CD14-positive monocyte (primary cell): ENCODE results near the gene KNL1. TPM values are rescaled to one million over a fixed set of nuclear protein-coding genes. Genes with fewer than 3 reads are reported as not detected.

Experiments
- DNase-seq, 3 donors: peaks; one replicate each; pipeline ENCODE4 v3.0.0-alpha.2; 2011 to 2022
- H2AFZ ChIP-seq: 2 replicates; pipeline ENCODE4 v1.6.0; 2012; ENCODE audit warnings: mild to moderate bottlenecking, low read depth, low read length, inconsistent platforms; ENCODE audit not compliant: insufficient read depth, poor library complexity, severe bottlenecking
- H3K27ac ChIP-seq, 2 donors: 1 replicate in 1 of 2; 2 replicates in 1 of 2; pipeline ENCODE4 v1.5.1; 2012 to 2013; ENCODE audit warnings: low read length in 2 of 2, control low read depth in 1 of 2, inconsistent platforms in 1 of 2, low read depth in 1 of 2, mild to moderate bottlenecking in 1 of 2
- H3K27me3 ChIP-seq, 2 donors: one replicate each; pipeline versions ENCODE4 v1.6.0 to v1.6.1; 2011 to 2013; ENCODE audit warnings: low read length in 2 of 2; ENCODE audit not compliant: control insufficient read depth in 2 of 2, insufficient read depth in 2 of 2
- H3K36me3 ChIP-seq, 2 donors: replicated peaks in 1 of 2; 1 replicate in 1 of 2; 2 replicates in 1 of 2; pipeline versions ENCODE4 v1.5.1 to v1.6.1; 2012 to 2013; ENCODE audit warnings: low read length in 2 of 2, control low read depth in 1 of 2, inconsistent platforms in 1 of 2, mild to moderate bottlenecking in 1 of 2; ENCODE audit not compliant: insufficient read depth in 2 of 2, control insufficient read depth in 1 of 2
- H3K4me1 ChIP-seq, 2 donors: 1 replicate in 1 of 2; 2 replicates in 1 of 2; pipeline versions ENCODE4 v1.5.1 to v1.6.1; 2012 to 2013; ENCODE audit warnings: low read length in 2 of 2, control low read depth in 1 of 2, inconsistent platforms in 1 of 2, mild to moderate bottlenecking in 1 of 2, moderate library complexity in 1 of 2; ENCODE audit not compliant: insufficient read depth in 2 of 2, control insufficient read depth in 1 of 2
- H3K4me2 ChIP-seq: replicated peaks from 2 replicates; pipeline ENCODE3; 2012; ENCODE audit warnings: low read length, moderate library complexity, mild to moderate bottlenecking; ENCODE audit not compliant: poor library complexity, severe bottlenecking; ENCODE audit errors: extremely low read depth
- H3K4me3 ChIP-seq, 3 experiments: fragments of 200-600 bp in 1 of 3; sonication (generic) in 1 of 3; replicated peaks in 1 of 3; 1 replicate in 2 of 3; 2 replicates in 1 of 3; pipeline ENCODE4 v1.5.1; 2011 to 2013; ENCODE audit warnings: low read length in 3 of 3, mild to moderate bottlenecking in 3 of 3, control low read depth in 2 of 3, low read depth in 2 of 3, inconsistent platforms in 1 of 3, moderate library complexity in 1 of 3
- H3K79me2 ChIP-seq: 2 replicates; pipeline ENCODE4 v1.6.0; 2012; ENCODE audit warnings: mild to moderate bottlenecking, control low read depth, inconsistent platforms, low read length, moderate library complexity; ENCODE audit not compliant: insufficient read depth
- H3K9ac ChIP-seq: 2 replicates; pipeline ENCODE4 v1.6.0; 2017; ENCODE audit warnings: low read length, mild to moderate bottlenecking; ENCODE audit not compliant: insufficient read depth, poor library complexity, severe bottlenecking
- H3K9me3 ChIP-seq, 2 donors: replicated peaks in 1 of 2; 1 replicate in 1 of 2; 2 replicates in 1 of 2; pipeline versions ENCODE4 v1.5.1 to v1.6.1; 2012 to 2013; ENCODE audit warnings: low read length in 2 of 2, control low read depth in 1 of 2; ENCODE audit not compliant: control insufficient read depth in 1 of 2, insufficient read depth in 1 of 2
- H4K20me1 ChIP-seq: 2 replicates; pipeline ENCODE4 v1.6.0; 2012; ENCODE audit warnings: mild to moderate bottlenecking, low read length, control low read depth, moderate library complexity; ENCODE audit not compliant: insufficient read depth
- H3K27ac Mint-ChIP-seq, 7 donors: one replicate each; pipeline ENCODE4 v1.8.0; 2020; ENCODE audit warnings: mild to moderate bottlenecking in 7 of 7, mixed read lengths in 7 of 7, moderate library complexity in 6 of 7, inconsistent platforms in 2 of 7
- H3K27me3 Mint-ChIP-seq, 3 donors: one replicate each; pipeline ENCODE4 v1.8.0; 2021 to 2022; ENCODE audit warnings: low read depth in 3 of 3, mild to moderate bottlenecking in 3 of 3, mixed read lengths in 3 of 3, moderate library complexity in 3 of 3, inconsistent platforms in 1 of 3
- H3K36me3 Mint-ChIP-seq, 2 donors: one replicate each; pipeline ENCODE4 v1.8.0; 2020; ENCODE audit warnings: mixed read lengths in 2 of 2, inconsistent platforms in 1 of 2, mild to moderate bottlenecking in 1 of 2
- H3K4me1 Mint-ChIP-seq: one replicate; pipeline ENCODE4 v1.8.0; 2020; ENCODE audit warnings: mild to moderate bottlenecking, mixed read lengths
- H3K4me3 Mint-ChIP-seq, 2 donors: one replicate each; pipeline ENCODE4 v1.8.0; 2020; ENCODE audit warnings: mild to moderate bottlenecking in 2 of 2, mixed read lengths in 2 of 2, moderate library complexity in 1 of 2
- H3K9me3 Mint-ChIP-seq, 7 donors: one replicate each; pipeline ENCODE4 v1.8.0; 2020 to 2022; ENCODE audit warnings: mixed read lengths in 7 of 7, mild to moderate bottlenecking in 6 of 7, moderate library complexity in 6 of 7, inconsistent platforms in 2 of 7
- CTCF ChIP-seq: fragments of 200-600 bp; IDR thresholded peaks from one replicate; pipeline ENCODE4 v1.8.0; 2022; ENCODE audit warnings: antibody characterized with exemption, mild to moderate bottlenecking
- WGBS: methylation state at CpG from one replicate; pipeline ENCODE4 v1.1.5; 2013; ENCODE audit warnings: missing lambda C conversion rate; ENCODE audit not compliant: insufficient coverage; 5-methylcytosine and 5-hydroxymethylcytosine counted together
- intact Hi-C, 2 donors: fragments of 100-400 bp; cut with micrococcal nuclease; formaldehyde crosslinking; loops; one replicate each; pipeline versions ENCODE4 v1.15.0 to v1.15.1; 2023
- polyA plus RNA-seq, 3 donors: library from polyadenylated mRNA; depleted of rRNA in 1 of 3; unstranded in 2 of 3; stranded (reverse) in 1 of 3; fragments of 300-500 nt in 2 of 3; fragments of >200 nt in 1 of 3; fragmentation: Illumina TruSeq in 2 of 3; gene quantifications; 1 replicate in 2 of 3; 2 replicates in 1 of 3; pipeline ENCODE4 v1.2.3, GENCODE V29; 2012 to 2021

The KNL1 gene
- polyA plus RNA-seq, 3 donors: 0.13 to 0.38 (median 0.16) TPM

- H3K36me3 Mint-ChIP-seq: peaks cover 33 to 83% of the 10 kb centered on the region in 2 donors
These were observed 45.6 kb downstream of the KNL1 start for GRCh38 chr15:40639677-40640076.

GRCh38 chr15:40647523-40647922, 53.5 kb downstream of the KNL1 start:
- Histone ChIP-seq H3K27me3 (no peaks in the 10 kb centered on the region), H3K9ac (no peak overlapping the region), H3K4me3 (no peak overlapping the region), H3K36me3 (peaks cover 69 to 81% of the 10 kb centered on the region in 2 donors), H3K9me3 (no peaks in the 10 kb centered on the region), H3K4me1 (no peaks in the 10 kb centered on the region), H2AFZ (no peak overlapping the region), H3K4me2 (no peak overlapping the region), H3K79me2 (no peaks in the 10 kb centered on the region), H3K27ac (no peak overlapping the region), H4K20me1 (no peaks in the 10 kb centered on the region)
- intact Hi-C loops: no loop called here
- Mint-ChIP-seq H3K27ac (no peak overlapping the region), H3K9me3 (no peaks in the 10 kb centered on the region), H3K27me3 (no peaks in the 10 kb centered on the region), H3K4me3 (no peak overlapping the region), H3K4me1 (no peaks in the 10 kb centered on the region), H3K36me3 (peaks cover 45 to 72% of the 10 kb centered on the region in 2 donors)
- no peak for DNase-seq
- WGBS: no CpG with 5 or more reads among the region's 1 CpG
- TF ChIP-seq CTCF: no peak

More at GRCh38 chr15:40639677-40640076, 45.6 kb downstream of the KNL1 start:
- Histone ChIP-seq H3K9me3 (no peaks in the 10 kb centered on the region), H3K79me2 (no peaks in the 10 kb centered on the region), H3K36me3 (peaks cover 37 to 94% of the 10 kb centered on the region in 2 donors), H3K4me3 (no peak overlapping the region), H4K20me1 (no peaks in the 10 kb centered on the region), H3K9ac (no peak overlapping the region), H3K4me1 (no peaks in the 10 kb centered on the region), H3K27me3 (no peaks in the 10 kb centered on the region), H3K27ac (no peak overlapping the region), H3K4me2 (no peak overlapping the region), H2AFZ (no peak overlapping the region)
- Mint-ChIP-seq H3K4me3 (no peak overlapping the region), H3K4me1 (no peaks in the 10 kb centered on the region), H3K27me3 (no peaks in the 10 kb centered on the region), H3K27ac (peak overlapping the region in 1 of 7 donors; percentile 45), H3K9me3 (peaks cover 0 to 2% (median 0%) of the 10 kb centered on the region in 7 donors)
- WGBS: no CpG with 5 or more reads among the region's 5 CpGs
- DNase-seq: no peak
- no peak for TF ChIP-seq CTCF
- intact Hi-C loops: no loop called here
